Liver (tissue), 3 donors: ENCODE measurements around the gene MCM10.

ENCODE experiments used
- GABPA ChIP-seq, 2 donors: IDR thresholded peaks in 1 of 2; conservative IDR thresholded peaks in 1 of 2; 2 replicates each; pipeline ENCODE4 v1.6.1; 2016; ENCODE audit warnings: antibody characterized with exemption in 2 of 2, mild to moderate bottlenecking in 1 of 2, moderate library complexity in 1 of 2
- JUND ChIP-seq, 2 donors: IDR thresholded peaks; 2 replicates each; pipeline ENCODE4 v1.6.1; 2016; ENCODE audit warnings: antibody characterized with exemption in 2 of 2
- TAF1 ChIP-seq: conservative IDR thresholded peaks from 2 replicates; pipeline ENCODE4 v1.6.1; 2016; ENCODE audit warnings: antibody characterized with exemption, mild to moderate bottlenecking
- YY1 ChIP-seq: IDR thresholded peaks from 2 replicates; pipeline ENCODE4 v1.6.1; 2016; ENCODE audit warnings: antibody characterized with exemption, mild to moderate bottlenecking
- TF ChIP-seq, protein P1 (sequence below): IDR thresholded peaks from 2 replicates; pipeline ENCODE4 v1.6.1; 2016; ENCODE audit warnings: antibody characterized with exemption, mild to moderate bottlenecking
- TF ChIP-seq, protein P2 (sequence below): fragments of 150-350 bp; IDR thresholded peaks from 2 replicates; pipeline ENCODE4 v1.5.1; 2017; ENCODE audit warnings: improper control_type of control experiment, low read depth, low read length; ENCODE audit not compliant: missing input control
- TF ChIP-seq, protein P3 (sequence below): IDR thresholded peaks from 2 replicates; pipeline ENCODE4 v1.6.1; 2016; ENCODE audit warnings: antibody characterized with exemption
- TF ChIP-seq, protein P4 (sequence below): IDR thresholded peaks from 2 replicates; pipeline ENCODE4 v1.6.1; 2016; ENCODE audit warnings: antibody characterized with exemption
- donor health status: healthy.
- donor health status: healthy.

DNA sequence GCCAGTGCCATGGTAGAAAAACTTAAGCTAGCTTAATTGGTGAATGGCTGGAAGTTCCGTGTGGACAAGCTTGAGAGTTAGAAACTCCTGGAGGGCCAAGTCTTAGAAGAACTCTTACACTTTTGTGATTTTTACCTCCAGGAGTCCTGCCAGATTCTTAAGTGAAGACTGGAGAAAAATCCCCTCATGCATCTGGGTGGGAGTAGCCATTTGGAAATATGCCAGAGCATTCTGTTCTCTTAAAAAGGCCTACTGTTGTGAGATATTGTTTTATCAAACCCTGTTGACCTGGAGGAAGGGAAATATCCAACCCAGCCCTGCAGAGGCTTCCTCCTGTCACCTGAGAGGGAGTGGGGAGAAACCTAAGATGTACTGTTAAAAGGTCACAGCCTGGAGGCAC, 17.6 kb upstream of the MCM10 start:
- TF ChIP-seq, protein P1, sequence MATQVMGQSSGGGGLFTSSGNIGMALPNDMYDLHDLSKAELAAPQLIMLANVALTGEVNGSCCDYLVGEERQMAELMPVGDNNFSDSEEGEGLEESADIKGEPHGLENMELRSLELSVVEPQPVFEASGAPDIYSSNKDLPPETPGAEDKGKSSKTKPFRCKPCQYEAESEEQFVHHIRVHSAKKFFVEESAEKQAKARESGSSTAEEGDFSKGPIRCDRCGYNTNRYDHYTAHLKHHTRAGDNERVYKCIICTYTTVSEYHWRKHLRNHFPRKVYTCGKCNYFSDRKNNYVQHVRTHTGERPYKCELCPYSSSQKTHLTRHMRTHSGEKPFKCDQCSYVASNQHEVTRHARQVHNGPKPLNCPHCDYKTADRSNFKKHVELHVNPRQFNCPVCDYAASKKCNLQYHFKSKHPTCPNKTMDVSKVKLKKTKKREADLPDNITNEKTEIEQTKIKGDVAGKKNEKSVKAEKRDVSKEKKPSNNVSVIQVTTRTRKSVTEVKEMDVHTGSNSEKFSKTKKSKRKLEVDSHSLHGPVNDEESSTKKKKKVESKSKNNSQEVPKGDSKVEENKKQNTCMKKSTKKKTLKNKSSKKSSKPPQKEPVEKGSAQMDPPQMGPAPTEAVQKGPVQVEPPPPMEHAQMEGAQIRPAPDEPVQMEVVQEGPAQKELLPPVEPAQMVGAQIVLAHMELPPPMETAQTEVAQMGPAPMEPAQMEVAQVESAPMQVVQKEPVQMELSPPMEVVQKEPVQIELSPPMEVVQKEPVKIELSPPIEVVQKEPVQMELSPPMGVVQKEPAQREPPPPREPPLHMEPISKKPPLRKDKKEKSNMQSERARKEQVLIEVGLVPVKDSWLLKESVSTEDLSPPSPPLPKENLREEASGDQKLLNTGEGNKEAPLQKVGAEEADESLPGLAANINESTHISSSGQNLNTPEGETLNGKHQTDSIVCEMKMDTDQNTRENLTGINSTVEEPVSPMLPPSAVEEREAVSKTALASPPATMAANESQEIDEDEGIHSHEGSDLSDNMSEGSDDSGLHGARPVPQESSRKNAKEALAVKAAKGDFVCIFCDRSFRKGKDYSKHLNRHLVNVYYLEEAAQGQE: no peak
- TF ChIP-seq, protein P2, sequence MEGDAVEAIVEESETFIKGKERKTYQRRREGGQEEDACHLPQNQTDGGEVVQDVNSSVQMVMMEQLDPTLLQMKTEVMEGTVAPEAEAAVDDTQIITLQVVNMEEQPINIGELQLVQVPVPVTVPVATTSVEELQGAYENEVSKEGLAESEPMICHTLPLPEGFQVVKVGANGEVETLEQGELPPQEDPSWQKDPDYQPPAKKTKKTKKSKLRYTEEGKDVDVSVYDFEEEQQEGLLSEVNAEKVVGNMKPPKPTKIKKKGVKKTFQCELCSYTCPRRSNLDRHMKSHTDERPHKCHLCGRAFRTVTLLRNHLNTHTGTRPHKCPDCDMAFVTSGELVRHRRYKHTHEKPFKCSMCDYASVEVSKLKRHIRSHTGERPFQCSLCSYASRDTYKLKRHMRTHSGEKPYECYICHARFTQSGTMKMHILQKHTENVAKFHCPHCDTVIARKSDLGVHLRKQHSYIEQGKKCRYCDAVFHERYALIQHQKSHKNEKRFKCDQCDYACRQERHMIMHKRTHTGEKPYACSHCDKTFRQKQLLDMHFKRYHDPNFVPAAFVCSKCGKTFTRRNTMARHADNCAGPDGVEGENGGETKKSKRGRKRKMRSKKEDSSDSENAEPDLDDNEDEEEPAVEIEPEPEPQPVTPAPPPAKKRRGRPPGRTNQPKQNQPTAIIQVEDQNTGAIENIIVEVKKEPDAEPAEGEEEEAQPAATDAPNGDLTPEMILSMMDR: no peak
- TF ChIP-seq GABPA (IDR thresholded peaks at IDR 0.05 in 1 of 2, conservative IDR thresholded peaks at IDR 0.05 in 1 of 2) (no peak), JUND (IDR thresholded peaks at IDR 0.05) (no peak), TAF1 (no peak), YY1 (no peak)
- TF ChIP-seq, protein P3, sequence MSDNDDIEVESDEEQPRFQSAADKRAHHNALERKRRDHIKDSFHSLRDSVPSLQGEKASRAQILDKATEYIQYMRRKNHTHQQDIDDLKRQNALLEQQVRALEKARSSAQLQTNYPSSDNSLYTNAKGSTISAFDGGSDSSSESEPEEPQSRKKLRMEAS: no peak
- TF ChIP-seq, protein P4, sequence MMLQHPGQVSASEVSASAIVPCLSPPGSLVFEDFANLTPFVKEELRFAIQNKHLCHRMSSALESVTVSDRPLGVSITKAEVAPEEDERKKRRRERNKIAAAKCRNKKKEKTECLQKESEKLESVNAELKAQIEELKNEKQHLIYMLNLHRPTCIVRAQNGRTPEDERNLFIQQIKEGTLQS: no peak
